ENCODE measurements around the gene IRF4. TPM values are rescaled to one million over a fixed set of nuclear protein-coding genes. Genes with fewer than 3 reads are reported as not detected.

IRF4 gene
- total RNA-seq, 1 experiment from 2014 or later, result 0.15 TPM

- H3K79me2 ChIP-seq (ENCODE audit: low read length), result no peaks in the 10 kb centered on the region
- H3K9me2 ChIP-seq (replicated peaks; ENCODE audit: low read length), result no peaks in the 10 kb centered on the region
- DNase-seq, result no peak
- H3K4me1 ChIP-seq (ENCODE audit: insufficient read depth, low read length), result peaks cover 6% of the 10 kb centered on the region; the same call in 1 of the 2 replicates
- H3K27ac ChIP-seq (ENCODE audit: low read length), result no peak overlapping the region
- no peaks in the 10 kb centered on the region for H3K36me3 ChIP-seq (ENCODE audit: low read depth, low read length)
- H3K9ac ChIP-seq (ENCODE audit: low read length), result no peak overlapping the region
- TF ChIP-seq EZH2phosphoT487 (IDR thresholded peaks at IDR 0.05; ENCODE audit: borderline replicate concordance, low read length), result no peak
- TF ChIP-seq EZH2 (IDR thresholded peaks at IDR 0.05; ENCODE audit: low read length, unreplicated experiment), result no peak
- no peak for TF ChIP-seq CTCF (conservative IDR thresholded peaks at IDR 0.05; ENCODE audit: low read depth, low read length)
- ChIA-PET CTCF (no interaction called here), POLR2A (ENCODE audit: unreplicated experiment) (no interaction called here)
- ATAC-seq, result no peak
- BruUV-seq (replicated peaks), result no TSS peak
- H3F3A ChIP-seq (ENCODE audit: low read length, unreplicated experiment), result no peaks in the 10 kb centered on the region
- H2AFZ ChIP-seq (ENCODE audit: low read length), result no peak overlapping the region
- H3K4me2 ChIP-seq (ENCODE audit: low read length), result 0 out of 2 replicates have a peak overlapping the region, but pooled peaks have one; percentile 4
- H3K9me3 ChIP-seq (ENCODE audit: low read length), result no peaks in the 10 kb centered on the region
- H3K27me3 ChIP-seq (ENCODE audit: low read length), result 0 out of 2 replicates have a peak, but pooled peaks cover 5% of the 10 kb centered on the region
- H3K4me3 ChIP-seq (ENCODE audit: low read length), result no peak overlapping the region
- no peaks in the 10 kb centered on the region for H4K20me1 ChIP-seq (ENCODE audit: low read length)
- intact Hi-C loops (cut with micrococcal nuclease), result no loop called here
These were observed 62.8 kb downstream of the IRF4 start for GRCh38 chr6:454148-454991.

- Histone ChIP-seq H3K4me1 (ENCODE audit: insufficient read depth, low read length) (peaks cover 6% of the 10 kb centered on the region; the same call in 1 of the 2 replicates), H3K9me3 (ENCODE audit: low read length) (no peaks in the 10 kb centered on the region), H3K4me3 (ENCODE audit: low read length) (no peak overlapping the region), H3K9ac (ENCODE audit: low read length) (no peak overlapping the region), H3K9me2 (replicated peaks; ENCODE audit: low read length) (no peaks in the 10 kb centered on the region), H3K4me2 (ENCODE audit: low read length) (0 out of 2 replicates have a peak overlapping the region, but pooled peaks have one; percentile 4), H2AFZ (ENCODE audit: low read length) (no peak overlapping the region; the same call in 1 of the 2 replicates), H3F3A (ENCODE audit: low read length, unreplicated experiment) (no peaks in the 10 kb centered on the region), H3K36me3 (ENCODE audit: low read depth, low read length) (no peaks in the 10 kb centered on the region), H3K27me3 (ENCODE audit: low read length) (0 out of 2 replicates have a peak, but pooled peaks cover 5% of the 10 kb centered on the region), H3K27ac (ENCODE audit: low read length) (no peak overlapping the region), H4K20me1 (ENCODE audit: low read length) (no peaks in the 10 kb centered on the region), H3K79me2 (ENCODE audit: low read length) (no peaks in the 10 kb centered on the region)
- no peak for TF ChIP-seq CTCF (conservative IDR thresholded peaks at IDR 0.05; ENCODE audit: low read depth, low read length)
- TF ChIP-seq EZH2 (IDR thresholded peaks at IDR 0.05; ENCODE audit: low read length, unreplicated experiment), result no peak
- no peak for TF ChIP-seq EZH2phosphoT487 (IDR thresholded peaks at IDR 0.05; ENCODE audit: borderline replicate concordance, low read length)
- no TSS peak for BruUV-seq (replicated peaks)
- DNase-seq (peak; percentile 66), ATAC-seq (peak; percentile 76)
- ChIA-PET CTCF (no interaction called here), POLR2A (ENCODE audit: unreplicated experiment) (no interaction called here)
- intact Hi-C loops (cut with micrococcal nuclease), result no loop called here
These were observed 63.5 kb downstream of the IRF4 start for GRCh38 chr6:455006-455585.
